D341Med (cell line): Measurements from ENCODE around the gene CARMIL1.

Experiments
- DNase-seq: peaks from one replicate; pipeline ENCODE4 v3.0.0; 2012; ENCODE audit warnings: low spot score

The CARMIL1 gene

GRCh38 chr6:25407431-25407830 lies 128.3 kb downstream of the CARMIL1 start:
- DNase-seq: no peak

- DNase-seq: no peak
Measured at GRCh38 chr6:25410102-25410501, 130.9 kb downstream of the CARMIL1 start.

GRCh38 chr6:25411316-25411950 lies 132.3 kb downstream of the CARMIL1 start:
- DNase-seq: no peak

- DNase-seq: no peak
Measured at GRCh38 chr6:25413207-25413905, 134.2 kb downstream of the CARMIL1 start.

- DNase-seq: no peak
Measured at GRCh38 chr6:25414168-25414567, 135.0 kb downstream of the CARMIL1 start.

GRCh38 chr6:25414755-25415154 lies 135.6 kb downstream of the CARMIL1 start:
- DNase-seq: no peak

- no peak for DNase-seq
Measured at GRCh38 chr6:25415274-25415673, 136.1 kb downstream of the CARMIL1 start.

- no peak for DNase-seq
Measured at GRCh38 chr6:25415701-25416100, 136.5 kb downstream of the CARMIL1 start.

GRCh38 chr6:25417046-25417605 lies 138.0 kb downstream of the CARMIL1 start:
- DNase-seq: no peak

GRCh38 chr6:25418454-25419052 lies 139.4 kb downstream of the CARMIL1 start:
- DNase-seq: no peak

- DNase-seq: no peak
Measured at GRCh38 chr6:25419879-25420278, 140.7 kb downstream of the CARMIL1 start.

- DNase-seq: no peak
Measured at GRCh38 chr6:25423358-25423757, 144.2 kb downstream of the CARMIL1 start.

- no peak for DNase-seq
Measured at GRCh38 chr6:25424303-25424702, 145.1 kb downstream of the CARMIL1 start.

GRCh38 chr6:25427549-25427948 lies 148.4 kb downstream of the CARMIL1 start:
- no peak for DNase-seq

GRCh38 chr6:25428758-25429317 lies 149.7 kb downstream of the CARMIL1 start:
- DNase-seq: no peak

- DNase-seq: no peak
Measured at GRCh38 chr6:25431306-25431974, 152.3 kb downstream of the CARMIL1 start.

GRCh38 chr6:25431975-25432307 lies 152.8 kb downstream of the CARMIL1 start:
- no peak for DNase-seq

GRCh38 chr6:25434921-25435320 lies 155.7 kb downstream of the CARMIL1 start:
- no peak for DNase-seq

- DNase-seq: no peak
Measured at GRCh38 chr6:25435416-25435985, 156.3 kb downstream of the CARMIL1 start.

GRCh38 chr6:25436760-25437159 lies 157.6 kb downstream of the CARMIL1 start:
- no peak for DNase-seq

GRCh38 chr6:25439368-25439767 lies 160.2 kb downstream of the CARMIL1 start:
- peak; percentile 42 for DNase-seq

- DNase-seq: no peak
Measured at GRCh38 chr6:25441663-25442270, 162.6 kb downstream of the CARMIL1 start.
